GM12801 (cell line): ENCODE measurements around the gene CDC14A.

Source experiments
- TF ChIP-seq, protein P1 (sequence below): IDR thresholded peaks from one replicate; pipeline ENCODE4 v1.5.1; 2011; ENCODE audit warnings: control low read depth; ENCODE audit not compliant: insufficient read length; ENCODE audit errors: extremely low read depth

Gene CDC14A

DNA sequence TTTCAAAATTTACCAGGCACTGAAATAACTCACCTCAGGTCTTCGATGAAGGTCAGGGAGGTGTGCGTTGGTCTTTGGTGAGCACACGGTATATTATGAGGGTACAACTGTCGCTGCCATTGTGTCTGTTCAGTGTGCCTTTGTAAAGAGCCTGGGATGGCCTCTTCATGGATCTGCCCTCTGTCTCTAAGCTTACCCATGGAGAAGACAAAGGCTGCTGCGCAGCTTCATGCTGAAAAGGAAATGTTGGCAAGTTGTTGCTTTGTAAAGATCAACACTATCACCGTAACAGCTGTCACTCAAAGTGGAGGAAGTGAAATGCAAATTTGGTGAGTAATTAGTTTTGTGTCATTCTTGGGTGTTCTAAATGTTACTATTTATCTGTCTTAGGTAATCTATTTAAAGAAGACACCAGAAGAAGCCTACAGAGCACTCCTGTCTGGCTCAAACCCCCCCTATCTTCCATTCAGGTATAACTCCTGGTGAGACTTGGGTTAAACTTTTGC is 71.6 kb downstream of the CDC14A start:
- TF ChIP-seq, protein P1, sequence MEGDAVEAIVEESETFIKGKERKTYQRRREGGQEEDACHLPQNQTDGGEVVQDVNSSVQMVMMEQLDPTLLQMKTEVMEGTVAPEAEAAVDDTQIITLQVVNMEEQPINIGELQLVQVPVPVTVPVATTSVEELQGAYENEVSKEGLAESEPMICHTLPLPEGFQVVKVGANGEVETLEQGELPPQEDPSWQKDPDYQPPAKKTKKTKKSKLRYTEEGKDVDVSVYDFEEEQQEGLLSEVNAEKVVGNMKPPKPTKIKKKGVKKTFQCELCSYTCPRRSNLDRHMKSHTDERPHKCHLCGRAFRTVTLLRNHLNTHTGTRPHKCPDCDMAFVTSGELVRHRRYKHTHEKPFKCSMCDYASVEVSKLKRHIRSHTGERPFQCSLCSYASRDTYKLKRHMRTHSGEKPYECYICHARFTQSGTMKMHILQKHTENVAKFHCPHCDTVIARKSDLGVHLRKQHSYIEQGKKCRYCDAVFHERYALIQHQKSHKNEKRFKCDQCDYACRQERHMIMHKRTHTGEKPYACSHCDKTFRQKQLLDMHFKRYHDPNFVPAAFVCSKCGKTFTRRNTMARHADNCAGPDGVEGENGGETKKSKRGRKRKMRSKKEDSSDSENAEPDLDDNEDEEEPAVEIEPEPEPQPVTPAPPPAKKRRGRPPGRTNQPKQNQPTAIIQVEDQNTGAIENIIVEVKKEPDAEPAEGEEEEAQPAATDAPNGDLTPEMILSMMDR: no peak

DNA sequence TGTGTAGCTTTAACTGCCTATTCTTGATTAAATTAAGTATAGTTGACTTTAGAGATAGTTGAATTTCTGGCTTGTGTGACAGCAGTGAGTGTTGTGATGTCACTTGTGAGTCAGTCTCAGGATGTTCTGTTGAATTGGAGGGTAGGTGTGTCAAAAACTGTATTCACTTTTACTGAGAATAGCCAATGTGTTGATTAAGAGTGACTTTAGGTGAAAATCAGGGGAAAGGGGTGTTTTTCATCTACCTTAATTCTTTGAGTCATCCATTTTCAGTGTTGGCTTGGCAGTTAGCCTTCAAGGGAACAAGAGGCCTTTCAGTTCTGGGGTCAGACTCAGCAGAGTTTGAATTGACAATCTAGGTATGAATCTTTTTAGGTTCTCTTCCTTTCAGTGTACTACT is 75.9 kb downstream of the CDC14A start:
- TF ChIP-seq, protein P1: no peak

DNA sequence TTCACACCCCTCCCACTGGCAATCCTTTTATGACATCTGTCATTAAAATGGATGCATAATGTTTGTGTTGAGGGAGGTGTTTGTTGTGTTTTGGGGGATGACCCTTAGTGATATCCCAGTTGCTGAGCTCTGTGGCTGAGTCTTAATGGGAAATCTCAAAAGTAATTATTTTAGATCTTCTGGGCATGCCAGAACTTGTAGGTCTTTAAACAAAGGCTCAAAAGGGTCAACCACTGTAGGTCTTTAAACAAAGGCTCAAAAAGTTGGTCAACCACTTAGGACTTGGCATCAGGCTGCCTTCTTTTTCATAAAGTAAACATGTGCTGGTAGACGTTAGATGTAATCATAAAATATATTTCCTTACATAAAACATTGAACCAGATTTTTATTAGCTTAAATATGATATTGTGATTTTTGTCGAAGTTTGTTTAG is 78.0 kb downstream of the CDC14A start:
- TF ChIP-seq, protein P1: no peak

DNA sequence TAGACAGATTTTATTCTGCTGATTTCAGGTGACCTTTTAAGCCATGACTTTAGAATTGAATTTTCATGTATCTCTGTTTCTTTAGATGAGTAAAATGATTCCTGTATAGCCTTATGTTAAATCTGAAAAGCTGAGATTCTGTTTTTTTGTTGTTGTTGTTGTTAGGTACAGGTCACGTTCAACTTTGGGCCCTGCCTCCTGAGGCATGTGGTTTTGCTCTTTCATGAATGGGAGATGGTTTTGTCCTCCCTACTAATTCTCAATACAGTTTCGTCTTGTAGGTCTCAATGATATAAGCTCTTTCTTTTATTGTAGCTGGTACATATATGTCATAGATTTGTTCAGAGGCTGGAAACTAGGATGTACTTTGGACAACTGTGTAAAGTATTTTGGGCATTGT is 79.6 kb downstream of the CDC14A start:
- TF ChIP-seq, protein P1: no peak

DNA sequence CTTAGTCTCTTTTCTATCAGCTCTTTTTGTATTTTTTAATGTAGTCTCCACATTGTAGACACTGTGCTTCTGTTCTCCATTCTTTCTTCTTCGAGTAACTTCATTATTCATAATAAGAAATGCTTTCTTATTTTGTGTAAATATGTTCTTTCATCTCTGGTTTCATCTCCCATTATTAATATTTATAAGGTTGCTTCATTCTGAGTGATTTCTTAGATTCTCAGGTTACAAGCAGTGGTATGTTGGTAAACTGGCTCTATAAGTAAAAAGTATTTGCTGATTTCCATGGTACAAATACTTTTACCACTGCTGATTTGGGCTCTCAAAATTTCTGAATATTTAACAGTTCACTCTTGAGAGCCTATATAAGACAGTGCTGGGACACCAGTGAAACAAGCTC is 81.3 kb downstream of the CDC14A start:
- TF ChIP-seq, protein P1: no peak

DNA sequence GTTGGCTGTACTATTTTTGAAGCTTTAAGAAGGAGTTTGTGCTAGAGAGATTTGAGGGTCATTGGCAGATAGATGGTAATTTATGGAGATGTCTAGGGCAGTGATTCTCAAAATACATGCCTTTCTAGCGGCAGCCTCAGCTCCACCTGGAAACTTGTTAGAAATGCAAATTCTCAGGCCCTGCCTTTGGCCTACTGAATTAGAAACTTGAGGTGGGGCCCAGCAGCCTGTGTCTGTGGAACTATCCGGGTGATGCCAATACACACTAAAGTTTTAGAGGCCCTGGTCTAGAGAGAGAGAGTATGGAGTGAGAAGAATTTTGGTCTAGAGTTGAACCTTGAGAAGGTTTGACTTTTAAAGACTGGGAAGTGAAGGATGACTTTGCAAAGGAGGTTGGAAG is 82.5 kb downstream of the CDC14A start:
- TF ChIP-seq, protein P1: no peak

DNA sequence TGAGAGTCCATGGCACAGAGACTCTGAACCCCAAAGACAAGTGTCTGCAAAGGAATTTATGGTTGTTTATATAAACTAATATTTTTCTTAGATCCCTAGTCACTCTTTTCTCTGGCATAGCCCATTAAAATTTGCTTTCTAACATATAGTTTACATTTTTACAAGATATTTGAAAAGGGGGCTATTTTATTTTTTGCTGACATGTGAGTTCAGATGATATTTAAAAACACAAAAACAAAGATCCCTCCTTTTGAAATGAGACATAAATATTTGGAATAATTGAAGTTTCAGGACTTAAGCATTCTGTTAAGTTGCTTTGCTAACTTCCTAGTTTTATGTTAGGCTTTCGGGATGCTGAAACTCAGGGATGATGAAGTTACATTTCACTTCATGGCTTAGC is 86.1 kb downstream of the CDC14A start:
- TF ChIP-seq, protein P1: no peak
